GM10266 (cell line): ENCODE measurements around the gene DOCK8.

Experiments used
- DNase-seq: peaks from one replicate; pipeline ENCODE4 v3.0.0; 2012; ENCODE audit errors: extremely low spot score
- TF ChIP-seq, protein P1 (sequence below): IDR thresholded peaks from 2 replicates; pipeline ENCODE4 v1.5.1; 2012; ENCODE audit warnings: mild to moderate bottlenecking, low read depth; ENCODE audit not compliant: control insufficient read depth, insufficient read depth; ENCODE audit errors: missing control alignments

Gene DOCK8

DNA sequence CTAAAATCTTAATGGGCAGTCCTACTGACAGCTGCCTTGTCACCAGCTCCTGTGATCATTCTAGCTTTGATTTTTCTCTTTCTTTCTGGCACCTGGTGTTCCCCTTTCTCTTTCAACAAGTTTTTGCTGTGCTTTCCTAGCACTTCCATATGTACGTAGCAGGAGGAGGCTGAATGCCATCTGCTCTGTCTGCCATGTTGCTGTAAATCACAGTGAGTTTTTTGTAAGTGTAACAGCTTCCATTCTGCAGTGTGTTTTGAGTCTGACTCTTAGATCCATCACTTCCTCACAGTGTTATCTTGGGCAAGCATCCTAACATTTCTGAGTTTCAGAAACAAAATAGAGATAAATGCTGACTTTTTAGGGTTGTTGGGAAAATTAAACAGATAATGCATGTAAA lies 247.9 kb downstream of the DOCK8 start:
- TF ChIP-seq, protein P1, sequence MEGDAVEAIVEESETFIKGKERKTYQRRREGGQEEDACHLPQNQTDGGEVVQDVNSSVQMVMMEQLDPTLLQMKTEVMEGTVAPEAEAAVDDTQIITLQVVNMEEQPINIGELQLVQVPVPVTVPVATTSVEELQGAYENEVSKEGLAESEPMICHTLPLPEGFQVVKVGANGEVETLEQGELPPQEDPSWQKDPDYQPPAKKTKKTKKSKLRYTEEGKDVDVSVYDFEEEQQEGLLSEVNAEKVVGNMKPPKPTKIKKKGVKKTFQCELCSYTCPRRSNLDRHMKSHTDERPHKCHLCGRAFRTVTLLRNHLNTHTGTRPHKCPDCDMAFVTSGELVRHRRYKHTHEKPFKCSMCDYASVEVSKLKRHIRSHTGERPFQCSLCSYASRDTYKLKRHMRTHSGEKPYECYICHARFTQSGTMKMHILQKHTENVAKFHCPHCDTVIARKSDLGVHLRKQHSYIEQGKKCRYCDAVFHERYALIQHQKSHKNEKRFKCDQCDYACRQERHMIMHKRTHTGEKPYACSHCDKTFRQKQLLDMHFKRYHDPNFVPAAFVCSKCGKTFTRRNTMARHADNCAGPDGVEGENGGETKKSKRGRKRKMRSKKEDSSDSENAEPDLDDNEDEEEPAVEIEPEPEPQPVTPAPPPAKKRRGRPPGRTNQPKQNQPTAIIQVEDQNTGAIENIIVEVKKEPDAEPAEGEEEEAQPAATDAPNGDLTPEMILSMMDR = no peak
- no peak for DNase-seq

DNA sequence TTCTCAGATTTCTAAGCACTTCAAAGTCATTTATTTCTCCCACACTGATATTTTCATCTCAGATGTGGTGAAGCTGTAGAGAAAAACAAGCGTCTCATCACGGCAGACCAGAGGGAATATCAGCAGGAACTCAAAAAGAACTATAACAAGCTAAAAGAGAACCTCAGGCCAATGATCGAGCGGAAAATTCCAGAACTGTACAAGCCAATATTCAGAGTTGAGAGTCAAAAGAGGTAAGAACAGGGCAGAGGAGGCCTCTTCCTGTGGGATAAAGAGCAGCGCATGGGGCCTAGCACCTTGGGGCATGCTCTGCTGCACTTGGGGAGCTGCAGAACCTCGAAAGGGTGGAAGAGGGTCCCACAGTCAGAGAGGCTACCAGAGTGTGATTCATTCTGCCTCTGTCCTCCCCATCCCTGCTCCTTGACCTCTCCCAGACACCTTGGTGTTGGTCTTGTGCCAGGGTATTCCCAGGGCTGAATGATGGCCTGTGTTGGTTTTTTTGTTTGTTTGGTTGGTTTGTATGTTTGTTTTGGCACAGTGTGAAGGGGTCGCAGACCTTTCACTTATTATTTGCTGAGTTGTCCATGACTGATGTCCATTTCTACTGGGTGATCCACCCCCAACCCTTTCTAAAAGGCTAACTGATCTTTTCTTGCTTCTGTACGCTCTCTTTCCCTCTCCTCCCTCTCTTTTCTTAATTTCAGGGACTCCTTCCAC lies 248.9 kb downstream of the DOCK8 start:
- no peak for DNase-seq
- TF ChIP-seq, protein P1 = no peak

DNA sequence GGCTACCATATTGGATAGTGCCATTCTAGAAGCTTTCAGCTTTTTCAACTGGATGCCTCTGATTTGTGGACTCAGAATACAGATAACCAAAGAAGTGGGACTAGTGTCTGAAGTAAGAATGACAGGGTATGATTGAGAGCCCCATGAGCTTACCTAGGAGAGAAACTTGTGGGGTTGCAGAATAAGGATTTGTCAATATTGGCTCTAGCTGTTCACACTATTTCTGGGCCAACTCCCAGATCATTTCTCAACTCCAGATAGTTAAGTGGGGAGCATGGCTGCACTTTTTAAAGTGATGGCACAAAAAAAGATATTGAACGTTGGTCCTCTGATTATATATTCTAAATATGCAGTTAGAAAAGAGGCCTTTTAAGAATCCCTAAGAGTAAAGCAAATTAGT lies 252.1 kb downstream of the DOCK8 start:
- no peak for DNase-seq
- TF ChIP-seq, protein P1 = no peak

DNA sequence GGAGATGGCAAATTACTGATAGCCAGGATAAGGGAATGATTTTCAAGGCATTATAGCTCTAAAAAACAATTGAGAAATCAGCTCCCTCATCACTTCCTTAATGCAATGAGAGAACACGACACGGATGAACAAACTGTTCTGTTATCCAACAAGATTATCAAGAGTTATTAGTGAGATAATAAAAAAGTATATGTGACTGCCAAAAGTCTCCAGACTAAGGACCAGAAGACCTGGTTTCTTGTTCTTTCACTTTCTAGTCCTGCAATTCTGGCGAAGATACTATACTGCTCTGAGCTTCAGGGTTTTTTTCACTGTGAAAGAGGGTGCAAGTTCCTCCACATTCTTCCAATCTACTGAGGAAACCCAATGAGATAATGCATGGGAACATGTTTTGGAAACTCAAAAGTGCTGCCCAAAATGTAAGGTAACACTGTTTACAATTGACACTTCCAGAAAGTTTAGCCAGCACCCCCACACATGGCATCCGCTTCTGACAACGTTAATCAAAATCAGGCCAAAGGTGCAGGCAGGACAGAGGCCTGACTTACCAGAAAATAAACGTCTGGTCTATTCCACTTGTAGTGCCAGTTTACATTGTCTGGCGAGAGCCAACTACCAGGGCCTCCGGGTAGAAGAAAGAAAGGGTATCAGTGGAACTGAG lies 254.2 kb downstream of the DOCK8 start:
- TF ChIP-seq, protein P1 = no peak
- peak; percentile 24 for DNase-seq

DNA sequence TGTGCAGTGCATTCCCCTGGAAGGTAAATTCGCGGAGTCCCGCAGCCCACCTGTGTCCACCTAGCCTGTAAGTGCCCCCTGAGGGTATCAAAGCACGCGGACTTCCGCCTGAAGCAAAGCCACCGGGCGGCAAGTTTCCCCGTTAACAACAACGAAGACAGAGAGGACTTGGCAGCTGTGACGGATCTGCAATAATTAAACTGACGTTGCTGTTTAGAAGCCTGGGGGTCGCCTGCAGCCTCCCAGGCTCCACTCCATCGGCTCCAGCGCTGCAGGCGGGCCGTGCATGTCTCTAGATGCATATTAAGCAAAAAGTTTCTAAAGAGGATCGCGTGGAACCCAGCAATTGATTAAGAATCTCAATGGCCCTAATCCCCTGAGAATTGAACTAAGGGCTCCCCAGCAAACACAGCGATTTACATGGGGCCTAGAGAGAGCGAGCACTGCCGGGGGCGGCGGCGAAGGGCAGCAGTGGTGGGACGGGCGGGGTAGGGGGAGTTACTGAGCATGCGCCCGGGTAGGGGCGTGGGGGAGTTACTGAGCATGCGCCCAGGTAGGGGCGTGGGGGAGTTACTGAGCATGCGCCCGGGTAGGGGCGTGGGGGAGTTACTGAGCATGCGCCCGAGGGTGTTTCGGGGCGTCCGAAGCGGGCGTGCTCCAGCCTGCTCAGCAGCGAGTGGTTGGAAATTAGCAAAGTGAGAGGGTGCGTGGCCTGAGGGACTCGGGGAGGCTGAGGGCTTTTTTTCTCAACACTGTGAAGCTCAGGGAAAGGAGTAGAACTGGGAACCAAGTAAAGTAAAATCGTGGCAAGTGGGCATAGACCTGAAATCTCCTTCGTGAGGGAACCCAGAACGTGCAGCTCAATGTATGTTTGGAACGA lies 255.2 kb downstream of the DOCK8 start:
- DNase-seq = peak; percentile 84
- TF ChIP-seq, protein P1 = no peak

DNA sequence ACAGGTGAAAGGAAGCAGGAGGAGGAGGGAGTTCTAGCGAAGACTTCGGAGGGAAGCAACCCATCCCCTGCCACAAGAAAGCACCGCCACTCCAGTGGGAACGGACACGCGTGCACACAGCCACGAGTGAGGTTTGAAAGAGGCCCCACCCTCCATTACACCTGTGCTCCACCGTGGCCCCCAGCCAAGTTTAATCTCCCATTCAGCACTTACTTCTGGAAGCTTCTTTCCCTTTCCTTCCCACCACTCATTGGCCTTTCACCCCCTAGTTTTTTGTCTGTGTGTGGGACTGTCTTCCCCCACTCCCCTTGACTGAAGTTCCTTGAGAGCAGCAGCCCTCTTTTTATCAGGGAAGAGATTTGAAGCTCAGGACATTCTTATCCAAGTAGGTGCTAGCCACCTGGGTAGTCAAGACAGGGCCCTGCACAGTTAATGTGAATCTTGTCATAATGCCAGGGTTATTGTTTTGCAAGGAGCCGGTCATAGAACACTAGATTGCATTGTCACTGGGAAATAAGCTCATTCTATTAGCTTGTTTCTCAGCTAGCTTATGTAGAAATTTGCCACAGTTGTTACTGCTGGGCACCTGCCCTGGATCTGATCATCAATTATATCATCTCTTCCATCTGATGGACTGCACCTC lies 256.0 kb downstream of the DOCK8 start:
- TF ChIP-seq, protein P1 = no peak
- DNase-seq = no peak
